GM19351 (cell line): Measurements from ENCODE around the gene SASH1.
A peak's percentile ranks its signal among the peaks of the same experiment; 100 is the strongest.
"Not testable (repeated sequence)": the region's sequence is repeated elsewhere in the genome, so short reads cannot be mapped to it uniquely, and the experiment has no call there.

Experiments
- ATAC-seq: cut with Tn5 transposase; IDR thresholded peaks from one replicate; pipeline ENCODE4 v1.9.1; 2021; ENCODE audit warnings: mild to moderate bottlenecking, moderate library complexity; ENCODE audit not compliant: unreplicated experiment

Gene SASH1

DNA sequence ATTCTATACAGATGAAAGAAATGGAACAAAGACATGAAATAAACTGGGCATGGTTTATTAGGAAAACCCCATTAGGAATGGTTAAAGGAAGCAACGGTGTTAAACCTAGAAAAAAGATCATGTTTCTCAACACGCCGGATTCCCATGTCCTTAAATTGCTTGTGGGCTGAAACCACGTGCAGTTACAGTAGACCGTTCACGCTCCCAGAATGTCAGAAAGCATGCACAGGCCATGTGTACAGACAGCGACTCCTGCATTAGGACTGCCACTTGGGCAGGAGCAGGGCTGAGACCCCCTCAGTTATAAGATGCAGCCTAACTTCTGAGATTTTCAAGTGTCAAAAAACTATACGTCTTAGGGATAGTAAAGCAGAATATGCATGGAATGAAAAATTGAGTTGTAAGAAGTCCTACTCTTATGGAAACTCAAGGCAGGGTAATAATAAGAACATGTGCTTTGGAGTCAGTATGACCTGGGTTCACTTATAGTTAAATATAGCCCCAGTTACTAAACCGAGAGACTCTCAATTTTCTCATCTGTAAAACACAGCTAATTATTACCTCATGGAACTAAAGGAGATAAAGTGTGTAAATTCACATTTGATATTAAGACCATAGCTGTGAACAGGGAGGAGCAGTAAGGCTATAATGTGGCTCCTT, 230.2 kb downstream of the SASH1 start:
- no peak for ATAC-seq

DNA sequence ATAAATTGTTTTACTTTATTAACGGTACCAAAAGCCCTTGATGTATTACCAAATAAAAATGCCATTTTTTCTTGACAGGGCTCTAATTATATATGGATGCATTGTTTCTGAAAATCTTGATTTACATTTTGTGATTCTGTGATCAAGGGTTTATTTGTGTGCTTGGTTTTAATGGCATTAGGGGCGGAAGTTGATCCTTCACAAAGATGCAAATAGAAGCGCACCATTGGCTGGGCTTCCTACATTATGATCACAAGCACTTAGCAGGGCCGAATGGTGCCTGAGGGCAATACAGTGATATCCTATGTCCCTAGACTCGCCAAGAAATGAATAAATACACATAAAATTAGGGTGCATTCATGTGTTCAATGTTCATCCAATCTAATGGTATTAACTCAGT, 231.3 kb downstream of the SASH1 start:
- no peak for ATAC-seq

GRCh38 chr6:148577687-148578488, 235.2 kb downstream of the SASH1 start:
- peak; percentile 99 for ATAC-seq

GRCh38 chr6:148578489-148578814, 235.8 kb downstream of the SASH1 start:
- ATAC-seq, result peak; percentile 14

GRCh38 chr6:148578837-148579565, 236.4 kb downstream of the SASH1 start:
- no peak for ATAC-seq

DNA sequence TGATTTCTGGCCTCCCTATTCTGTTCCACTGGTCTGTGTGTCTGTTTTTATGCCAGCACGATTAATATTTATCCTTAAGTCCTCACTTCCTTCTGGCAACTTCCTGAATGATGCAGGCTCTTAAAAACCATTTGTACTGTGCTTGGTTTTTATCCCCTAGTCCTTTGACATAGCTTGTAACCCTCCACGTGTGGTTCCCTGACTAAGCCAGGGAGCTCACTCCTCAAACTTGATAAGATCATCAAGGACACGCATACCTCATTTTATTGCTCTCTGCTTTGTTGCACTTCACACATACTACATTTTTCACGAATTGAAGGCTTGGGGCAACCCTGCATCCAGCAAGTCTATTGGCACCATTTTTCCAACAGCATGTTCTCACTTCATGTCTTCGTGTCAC, 237.8 kb downstream of the SASH1 start:
- no peak for ATAC-seq

DNA sequence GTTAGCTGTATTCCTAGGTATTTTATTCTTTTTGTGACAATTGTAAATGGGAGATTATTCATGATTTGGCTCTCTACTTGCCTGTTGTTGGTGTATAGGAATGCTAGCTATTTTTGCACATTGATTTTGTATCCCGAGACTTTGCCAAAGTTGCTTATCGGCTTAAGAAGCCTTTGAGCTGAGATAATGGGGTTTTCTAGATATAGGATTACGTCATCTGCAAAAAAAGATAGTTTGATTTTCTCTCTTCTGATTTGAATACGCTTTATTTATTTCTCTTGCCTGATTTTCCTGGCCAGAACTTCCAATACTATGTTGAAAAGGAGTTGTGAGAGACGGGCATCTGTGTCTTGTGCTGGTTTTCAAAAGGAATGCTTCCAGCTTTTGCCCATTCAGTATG, 241.0 kb downstream of the SASH1 start:
- ATAC-seq, result no peak

GRCh38 chr6:148585641-148586040, 243.0 kb downstream of the SASH1 start:
- ATAC-seq, result not testable (repeated sequence)

- no peak for ATAC-seq
Measured at GRCh38 chr6:148590883-148591282, 248.2 kb downstream of the SASH1 start.

GRCh38 chr6:148591656-148592055, 249.0 kb downstream of the SASH1 start:
- no peak for ATAC-seq

GRCh38 chr6:148593130-148593812, 250.6 kb downstream of the SASH1 start:
- ATAC-seq, result no peak

DNA sequence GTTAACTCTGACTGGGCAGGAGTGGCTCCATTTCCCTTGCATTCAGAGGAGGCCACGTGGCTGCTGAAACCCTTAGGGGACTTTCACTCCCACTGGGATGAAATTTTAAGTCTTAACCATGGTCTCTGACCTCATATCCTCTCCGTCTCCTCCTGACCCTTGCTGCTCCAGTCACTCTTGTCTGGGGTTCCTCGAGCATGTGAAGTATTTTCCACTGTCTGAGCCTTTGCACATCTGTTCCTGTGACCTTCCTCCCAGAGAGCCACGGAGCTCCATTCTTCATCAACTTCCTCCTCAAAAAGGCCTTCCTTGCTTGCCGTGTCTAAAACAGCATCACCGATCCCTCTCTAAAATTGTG, 251.2 kb downstream of the SASH1 start:
- no peak for ATAC-seq

GRCh38 chr6:148595550-148595949, 252.9 kb downstream of the SASH1 start:
- no peak for ATAC-seq

GRCh38 chr6:148596891-148597455, 254.3 kb downstream of the SASH1 start:
- no peak for ATAC-seq

DNA sequence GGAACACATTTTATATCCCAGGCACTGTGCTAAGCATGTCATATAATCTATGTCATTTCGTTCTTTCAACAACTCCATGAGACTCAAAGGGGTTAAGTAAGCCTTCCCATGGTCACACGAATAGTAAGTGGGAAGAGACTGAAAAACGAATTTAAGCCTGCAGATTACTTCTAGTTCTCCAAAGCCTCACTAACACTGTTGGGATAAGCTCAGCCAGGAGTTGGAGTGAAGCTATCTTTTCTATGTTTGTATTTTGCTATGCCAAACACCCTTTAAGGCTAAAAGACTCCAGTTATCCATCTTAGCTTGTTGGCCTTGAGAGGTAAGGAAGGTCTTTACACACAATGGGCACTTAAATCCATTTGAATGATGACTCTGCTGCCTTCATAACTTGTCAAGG, 256.1 kb downstream of the SASH1 start:
- ATAC-seq, result no peak

GRCh38 chr6:148599967-148600426, 257.4 kb downstream of the SASH1 start:
- ATAC-seq, result no peak
